LNCAP (cell line): ENCODE data around the gene HNRNPH2.

Experiments used
- CTCF ChIP-seq: fragments of 450-650 bp; IDR thresholded peaks from 2 replicates; pipeline ENCODE4 v1.5.1; 2017; ENCODE audit warnings: mild to moderate bottlenecking

The HNRNPH2 gene

GRCh38 chrX:101430457-101431078 lies 22.5 kb downstream of the HNRNPH2 start:
- no peak for TF ChIP-seq CTCF

GRCh38 chrX:101442085-101442484 lies 34.1 kb downstream of the HNRNPH2 start:
- no peak for TF ChIP-seq CTCF

- no peak for TF ChIP-seq CTCF
Observed at GRCh38 chrX:101449279-101449678, 41.3 kb downstream of the HNRNPH2 start.

GRCh38 chrX:101450085-101450484 lies 42.1 kb downstream of the HNRNPH2 start:
- TF ChIP-seq CTCF = no peak

GRCh38 chrX:101450961-101451360 lies 42.9 kb downstream of the HNRNPH2 start:
- no peak for TF ChIP-seq CTCF

GRCh38 chrX:101452056-101452455 lies 44.0 kb downstream of the HNRNPH2 start:
- no peak for TF ChIP-seq CTCF

- TF ChIP-seq CTCF = no peak
Observed at GRCh38 chrX:101460669-101461068, 52.6 kb downstream of the HNRNPH2 start.

- TF ChIP-seq CTCF = peak; percentile 39; the same call in 1 of the 2 replicates
Observed at GRCh38 chrX:101462892-101463291, 54.9 kb downstream of the HNRNPH2 start.
